OCI-LY7 (cell line): ENCODE results near the gene SRGAP2C.
"Not testable (repeated sequence)": the region's sequence is repeated elsewhere in the genome, so short reads cannot be mapped to it uniquely, and the experiment has no call there.

Experiments used
- EZH2phosphoT487 ChIP-seq: fragments of 200-600 bp; sonication (generic); IDR thresholded peaks from 2 replicates; pipeline ENCODE4 v1.6.1; 2018; ENCODE audit warnings: low read depth, borderline replicate concordance, mild to moderate bottlenecking, mixed run types, antibody characterized with exemption, low read length, moderate library complexity, mixed read lengths
- TF ChIP-seq, protein P1 (sequence below): fragments of 200-600 bp; sonication (generic); conservative IDR thresholded peaks from 2 replicates; pipeline ENCODE4 v1.5.1; 2014; ENCODE audit warnings: mild to moderate bottlenecking, antibody characterized with exemption, low read length, moderate library complexity, mixed read lengths

DNA sequence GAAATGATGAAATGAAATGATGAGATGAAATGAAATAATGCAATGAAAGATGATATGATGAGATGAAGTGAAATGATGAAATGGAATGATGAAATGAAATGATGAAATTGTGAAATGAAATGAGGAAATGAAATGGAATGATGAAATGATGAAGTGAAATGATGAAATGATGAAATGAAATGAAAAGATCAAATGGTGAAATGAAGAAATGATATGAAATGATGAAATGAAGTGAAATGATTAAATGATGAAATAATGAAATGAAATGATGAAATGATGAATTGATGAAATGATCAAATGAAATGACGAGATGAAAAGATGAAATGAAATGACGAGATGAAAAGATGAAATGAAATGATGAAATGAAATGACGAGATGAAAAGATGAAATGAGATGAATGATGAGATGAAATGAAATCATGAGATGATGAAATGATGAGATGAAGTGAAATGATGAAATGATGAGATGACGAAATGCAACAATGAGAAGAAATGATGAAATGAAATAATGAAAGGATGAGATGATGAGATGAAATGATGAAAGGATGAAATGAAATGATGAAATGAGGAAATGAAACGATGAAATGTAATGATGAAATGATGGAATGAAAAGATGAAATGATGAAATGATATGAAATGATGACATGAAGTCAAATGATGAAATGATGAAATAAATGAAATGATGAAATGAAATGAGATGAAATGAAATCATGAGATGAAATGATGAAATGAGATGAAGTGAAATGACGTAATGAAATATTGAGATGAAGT is 216.0 kb downstream of the SRGAP2C start:
- TF ChIP-seq, protein P1, sequence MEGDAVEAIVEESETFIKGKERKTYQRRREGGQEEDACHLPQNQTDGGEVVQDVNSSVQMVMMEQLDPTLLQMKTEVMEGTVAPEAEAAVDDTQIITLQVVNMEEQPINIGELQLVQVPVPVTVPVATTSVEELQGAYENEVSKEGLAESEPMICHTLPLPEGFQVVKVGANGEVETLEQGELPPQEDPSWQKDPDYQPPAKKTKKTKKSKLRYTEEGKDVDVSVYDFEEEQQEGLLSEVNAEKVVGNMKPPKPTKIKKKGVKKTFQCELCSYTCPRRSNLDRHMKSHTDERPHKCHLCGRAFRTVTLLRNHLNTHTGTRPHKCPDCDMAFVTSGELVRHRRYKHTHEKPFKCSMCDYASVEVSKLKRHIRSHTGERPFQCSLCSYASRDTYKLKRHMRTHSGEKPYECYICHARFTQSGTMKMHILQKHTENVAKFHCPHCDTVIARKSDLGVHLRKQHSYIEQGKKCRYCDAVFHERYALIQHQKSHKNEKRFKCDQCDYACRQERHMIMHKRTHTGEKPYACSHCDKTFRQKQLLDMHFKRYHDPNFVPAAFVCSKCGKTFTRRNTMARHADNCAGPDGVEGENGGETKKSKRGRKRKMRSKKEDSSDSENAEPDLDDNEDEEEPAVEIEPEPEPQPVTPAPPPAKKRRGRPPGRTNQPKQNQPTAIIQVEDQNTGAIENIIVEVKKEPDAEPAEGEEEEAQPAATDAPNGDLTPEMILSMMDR, result not testable (repeated sequence)
- not testable (repeated sequence) for TF ChIP-seq EZH2phosphoT487
